Measurements from ENCODE around the gene IL12RB2. TPM values are rescaled to one million over a fixed set of nuclear protein-coding genes. Genes with fewer than 3 reads are reported as not detected.

Gene IL12RB2
- total and polyA plus RNA-seq, 2 of the 13 experiments (the other 11 are each of a cell fraction or from before 2014, with no cell fraction given), result not detected

DNA sequence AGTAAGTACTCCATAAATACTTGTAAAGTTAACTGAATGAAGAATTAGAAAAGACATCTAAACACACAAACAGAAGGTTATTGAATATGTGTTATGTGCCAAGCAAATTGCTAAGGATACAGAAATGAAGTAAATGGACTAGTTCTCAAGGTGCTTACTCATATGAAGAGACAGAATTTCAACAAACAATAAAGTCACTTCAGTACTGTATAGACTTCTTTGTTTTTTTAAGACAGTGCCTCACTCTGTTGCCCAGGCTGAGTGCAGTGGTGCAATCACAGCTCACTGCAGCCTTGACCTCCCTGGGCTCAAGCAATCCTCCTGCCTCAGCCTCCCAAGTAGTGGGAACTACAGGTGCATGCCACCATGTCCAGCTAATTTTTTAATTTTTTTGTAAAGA, 65.2 kb downstream of the IL12RB2 start (continued):
- TF ChIP-seq ZNF652 (CRISPR knock-in tag; IDR thresholded peaks at IDR 0.05; ENCODE audit: borderline replicate concordance, low read depth) (no peak), ZNF10 (CRISPR knock-in tag; IDR thresholded peaks at IDR 0.05; ENCODE audit: borderline replicate concordance, low read depth) (no peak), PRPF4 (IDR thresholded peaks at IDR 0.05; ENCODE audit: low read depth, low read length, poor library complexity, severe bottlenecking) (no peak), ZFP37 (CRISPR knock-in tag; IDR thresholded peaks at IDR 0.05; ENCODE audit: borderline replicate concordance) (no peak), ZSCAN29 (CRISPR knock-in tag; conservative IDR thresholded peaks at IDR 0.05) (no peak)
- TF ChIP-seq, protein P1, sequence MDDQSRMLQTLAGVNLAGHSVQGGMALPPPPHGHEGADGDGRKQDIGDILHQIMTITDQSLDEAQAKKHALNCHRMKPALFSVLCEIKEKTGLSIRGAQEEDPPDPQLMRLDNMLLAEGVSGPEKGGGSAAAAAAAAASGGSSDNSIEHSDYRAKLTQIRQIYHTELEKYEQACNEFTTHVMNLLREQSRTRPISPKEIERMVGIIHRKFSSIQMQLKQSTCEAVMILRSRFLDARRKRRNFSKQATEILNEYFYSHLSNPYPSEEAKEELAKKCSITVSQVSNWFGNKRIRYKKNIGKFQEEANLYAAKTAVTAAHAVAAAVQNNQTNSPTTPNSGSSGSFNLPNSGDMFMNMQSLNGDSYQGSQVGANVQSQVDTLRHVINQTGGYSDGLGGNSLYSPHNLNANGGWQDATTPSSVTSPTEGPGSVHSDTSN (CRISPR knock-in tag; IDR thresholded peaks at IDR 0.05; ENCODE audit: borderline replicate concordance), result no peak
- TF ChIP-seq, protein P2, sequence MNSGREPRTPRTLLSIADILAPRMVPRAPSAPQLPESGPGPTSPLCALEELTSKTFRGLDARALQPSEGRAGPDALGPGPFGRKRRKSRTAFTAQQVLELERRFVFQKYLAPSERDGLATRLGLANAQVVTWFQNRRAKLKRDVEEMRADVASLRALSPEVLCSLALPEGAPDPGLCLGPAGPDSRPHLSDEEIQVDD (CRISPR knock-in tag; IDR thresholded peaks at IDR 0.05; ENCODE audit: borderline replicate concordance), result no peak

DNA sequence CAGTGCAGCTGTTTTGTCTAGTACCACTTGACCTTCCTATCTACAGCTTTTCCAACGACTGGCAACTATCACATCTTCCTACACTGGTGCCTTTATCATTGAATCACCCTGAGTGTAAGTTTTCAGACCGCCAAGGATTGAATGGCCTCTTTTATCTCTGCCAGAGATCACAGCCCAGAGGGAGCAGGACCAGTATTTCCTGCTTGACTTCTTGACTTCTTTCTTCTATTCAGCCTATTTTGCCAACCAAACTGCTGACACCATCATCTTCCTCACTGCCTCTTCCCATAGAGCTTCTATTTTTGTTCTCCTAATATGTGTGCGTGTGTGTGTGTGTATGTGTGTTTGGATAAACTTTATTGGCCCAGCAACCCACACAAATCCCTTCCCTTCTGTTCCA, 68.7 kb downstream of the IL12RB2 start:
- no peak overlapping the region for H2AFZ ChIP-seq (ENCODE audit: low read length)
- H3K4me2 ChIP-seq (ENCODE audit: low read depth, low read length), result no peak overlapping the region
- WGBS (ENCODE audit: low lambda C conversion rate), result 36% methylated on average over 3 of the region's 3 CpGs
- H3K4me3 ChIP-seq (replicated peaks in 1 of 3; ENCODE audit: insufficient read depth in 1 of 3, low read depth in 2 of 3, low read length in 3 of 3), result no peak overlapping the region
- no peaks in the 10 kb centered on the region for H3K36me3 ChIP-seq (replicated peaks in 1 of 2; ENCODE audit: control insufficient read depth in 1 of 2, insufficient read depth in 2 of 2, low read length in 2 of 2)
- POLR2A ChIA-PET, result no interaction called here
- FAIRE-seq (no peak), ATAC-seq (no peak), DNase-seq (ENCODE audit: low spot score) (no peak)
- no peak overlapping the region for H3K27ac ChIP-seq (ENCODE audit: extremely low read length, insufficient read depth, low read length)
- in situ Hi-C loops (cut with HindIII; ENCODE audit: extremely low pct_ligation_motif_present, low pct_unique_long_range_greater_than_20kb) (no loop called here), intact Hi-C loops (cut with micrococcal nuclease; ENCODE audit: unreplicated experiment) (no loop called here)
- no peaks in the 10 kb centered on the region for H3K4me1 ChIP-seq (ENCODE audit: insufficient read depth, low read length)
- no peaks in the 10 kb centered on the region for H4K20me1 ChIP-seq (ENCODE audit: insufficient read depth, low read length)
- CTCF ChIA-PET (ENCODE audit: low intra/inter-chr PET ratio, low total read pairs), result no interaction called here
- no TSS peak for BruUV-seq (replicated peaks)
- no peaks in the 10 kb centered on the region for H3K27me3 ChIP-seq (ENCODE audit: control insufficient read depth in 1 of 2, insufficient read depth in 2 of 2, low read length in 2 of 2)
- no peak overlapping the region for H3K9ac ChIP-seq (ENCODE audit: insufficient read depth, low read depth, low read length)
- H3K9me3 ChIP-seq (ENCODE audit: low read length), result no peaks in the 10 kb centered on the region
- no peaks in the 10 kb centered on the region for H3K79me2 ChIP-seq (ENCODE audit: insufficient read depth, low read length)
- TF ChIP-seq MZF1 (CRISPR knock-in tag; IDR thresholded peaks at IDR 0.05; ENCODE audit: borderline replicate concordance) (no peak), ATF7-NPFF (CRISPR knock-in tag; IDR thresholded peaks at IDR 0.05; ENCODE audit: low read depth) (no peak), AGO2 (optimal IDR thresholded peaks at IDR 0.05; ENCODE audit: low read depth, low read length) (no peak), CBX1 (IDR thresholded peaks at IDR 0.05; ENCODE audit: low read depth) (no peak), FOXJ3 (CRISPR knock-in tag; IDR thresholded peaks at IDR 0.05; ENCODE audit: borderline replicate concordance) (no peak), U2AF1 (optimal IDR thresholded peaks at IDR 0.05; ENCODE audit: low read depth, low read length) (no peak), NCOA5 (CRISPR knock-in tag; IDR thresholded peaks at IDR 0.05) (no peak), ATRX (CRISPR knock-in tag; IDR thresholded peaks at IDR 0.05; ENCODE audit: borderline replicate concordance) (no peak), CEBPG (CRISPR knock-in tag; IDR thresholded peaks at IDR 0.05) (no peak)
- TF ChIP-seq, protein P3, sequence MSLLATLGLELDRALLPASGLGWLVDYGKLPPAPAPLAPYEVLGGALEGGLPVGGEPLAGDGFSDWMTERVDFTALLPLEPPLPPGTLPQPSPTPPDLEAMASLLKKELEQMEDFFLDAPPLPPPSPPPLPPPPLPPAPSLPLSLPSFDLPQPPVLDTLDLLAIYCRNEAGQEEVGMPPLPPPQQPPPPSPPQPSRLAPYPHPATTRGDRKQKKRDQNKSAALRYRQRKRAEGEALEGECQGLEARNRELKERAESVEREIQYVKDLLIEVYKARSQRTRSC (CRISPR knock-in tag; IDR thresholded peaks at IDR 0.05; ENCODE audit: low read depth), result no peak
- TF ChIP-seq, protein P4, sequence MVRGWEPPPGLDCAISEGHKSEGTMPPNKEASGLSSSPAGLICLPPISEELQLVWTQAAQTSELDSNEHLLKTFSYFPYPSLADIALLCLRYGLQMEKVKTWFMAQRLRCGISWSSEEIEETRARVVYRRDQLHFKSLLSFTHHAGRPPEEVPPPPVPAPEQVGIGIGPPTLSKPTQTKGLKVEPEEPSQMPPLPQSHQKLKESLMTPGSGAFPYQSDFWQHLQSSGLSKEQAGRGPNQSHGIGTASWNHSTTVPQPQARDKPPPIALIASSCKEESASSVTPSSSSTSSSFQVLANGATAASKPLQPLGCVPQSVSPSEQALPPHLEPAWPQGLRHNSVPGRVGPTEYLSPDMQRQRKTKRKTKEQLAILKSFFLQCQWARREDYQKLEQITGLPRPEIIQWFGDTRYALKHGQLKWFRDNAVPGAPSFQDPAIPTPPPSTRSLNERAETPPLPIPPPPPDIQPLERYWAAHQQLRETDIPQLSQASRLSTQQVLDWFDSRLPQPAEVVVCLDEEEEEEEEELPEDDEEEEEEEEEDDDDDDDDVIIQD (CRISPR knock-in tag; IDR thresholded peaks at IDR 0.05; ENCODE audit: low read depth), result no peak
- TF ChIP-seq, protein P5, sequence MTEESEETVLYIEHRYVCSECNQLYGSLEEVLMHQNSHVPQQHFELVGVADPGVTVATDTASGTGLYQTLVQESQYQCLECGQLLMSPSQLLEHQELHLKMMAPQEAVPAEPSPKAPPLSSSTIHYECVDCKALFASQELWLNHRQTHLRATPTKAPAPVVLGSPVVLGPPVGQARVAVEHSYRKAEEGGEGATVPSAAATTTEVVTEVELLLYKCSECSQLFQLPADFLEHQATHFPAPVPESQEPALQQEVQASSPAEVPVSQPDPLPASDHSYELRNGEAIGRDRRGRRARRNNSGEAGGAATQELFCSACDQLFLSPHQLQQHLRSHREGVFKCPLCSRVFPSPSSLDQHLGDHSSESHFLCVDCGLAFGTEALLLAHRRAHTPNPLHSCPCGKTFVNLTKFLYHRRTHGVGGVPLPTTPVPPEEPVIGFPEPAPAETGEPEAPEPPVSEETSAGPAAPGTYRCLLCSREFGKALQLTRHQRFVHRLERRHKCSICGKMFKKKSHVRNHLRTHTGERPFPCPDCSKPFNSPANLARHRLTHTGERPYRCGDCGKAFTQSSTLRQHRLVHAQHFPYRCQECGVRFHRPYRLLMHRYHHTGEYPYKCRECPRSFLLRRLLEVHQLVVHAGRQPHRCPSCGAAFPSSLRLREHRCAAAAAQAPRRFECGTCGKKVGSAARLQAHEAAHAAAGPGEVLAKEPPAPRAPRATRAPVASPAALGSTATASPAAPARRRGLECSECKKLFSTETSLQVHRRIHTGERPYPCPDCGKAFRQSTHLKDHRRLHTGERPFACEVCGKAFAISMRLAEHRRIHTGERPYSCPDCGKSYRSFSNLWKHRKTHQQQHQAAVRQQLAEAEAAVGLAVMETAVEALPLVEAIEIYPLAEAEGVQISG (CRISPR knock-in tag; IDR thresholded peaks at IDR 0.05), result no peak
